Measurements from ENCODE around the gene RAB40C.

RAB40C gene

GRCh38 chr16:640614-641013 is 50.7 kb downstream of the RAB40C start:
- no peak for ATAC-seq (replicated peaks; ENCODE audit: extremely low read depth, poor library complexity, severe bottlenecking)
- peaks cover 16% of the 10 kb centered on the region for H3K36me3 Mint-ChIP-seq (ENCODE audit: insufficient read depth)
- H3K9me3 Mint-ChIP-seq, result no peaks in the 10 kb centered on the region
- H3K4me1 Mint-ChIP-seq, result peaks cover 15% of the 10 kb centered on the region
- no peak overlapping the region for H3K27ac Mint-ChIP-seq (ENCODE audit: low read depth)
- peak overlapping the region; percentile 52 for H3K4me3 Mint-ChIP-seq
- no peaks in the 10 kb centered on the region for H3K27me3 Mint-ChIP-seq
- DNase-seq (ENCODE audit: low spot score in 2 of 2), result no peak

DNA sequence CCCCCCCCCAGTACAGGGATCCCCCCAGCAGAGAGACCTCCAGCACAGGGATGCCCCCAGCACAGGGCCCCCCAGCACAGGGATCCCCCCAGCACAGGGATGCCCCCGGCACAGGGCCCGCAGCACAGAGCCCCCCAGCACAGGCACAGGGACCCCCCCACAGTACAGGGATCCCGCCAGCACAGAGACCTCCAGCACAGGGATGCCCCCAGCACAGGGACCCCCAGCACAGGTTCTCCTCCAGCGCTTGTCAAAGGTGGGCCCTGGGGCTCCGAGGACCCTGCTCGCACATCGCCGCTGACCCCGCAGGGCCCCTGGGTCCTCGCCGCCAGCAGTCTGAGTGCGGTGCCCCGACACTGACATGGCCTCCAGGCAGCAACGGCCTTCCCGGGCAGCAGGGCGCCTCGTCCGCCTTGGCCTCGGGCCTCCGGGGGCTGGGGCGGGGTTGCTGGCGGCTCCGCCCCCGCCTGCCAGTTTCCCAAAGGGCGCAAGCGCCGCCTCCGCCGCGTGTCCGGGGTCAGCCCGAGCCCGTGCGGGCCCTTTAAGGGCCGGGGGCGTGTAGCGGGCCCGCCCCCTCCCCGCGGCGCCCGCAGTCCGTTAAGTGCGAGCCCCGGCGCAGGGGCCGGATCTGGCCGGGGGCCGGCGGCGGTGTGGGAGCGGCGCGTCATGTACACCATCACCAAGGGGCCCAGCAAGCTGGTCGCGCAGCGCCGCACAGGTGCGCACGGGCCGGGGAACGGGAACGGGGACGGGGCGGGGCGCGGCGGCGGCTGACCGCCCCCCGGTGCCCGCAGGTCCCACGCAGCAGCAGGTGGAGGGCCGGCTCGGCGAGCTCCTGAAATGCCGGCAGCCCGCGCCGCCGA is 51.7 kb downstream of the RAB40C start, which contains the start of gene MCRIP2:
MCRIP2 (plus strand) TSS at position 503 of the 863 bp plus-strand sequence; CDS start at position 667, 164 bp downstream.
- no peak within 1 kb of the TSS for H3K27ac Mint-ChIP-seq (ENCODE audit: low read depth)
- ATAC-seq (replicated peaks; ENCODE audit: extremely low read depth, poor library complexity, severe bottlenecking), result peak; percentile 4
- H3K27me3 Mint-ChIP-seq, result no peaks in the 10 kb centered on the region
- peak within 1 kb of the TSS; percentile 69 for H3K4me3 Mint-ChIP-seq
- H3K36me3 Mint-ChIP-seq (ENCODE audit: insufficient read depth), result peaks cover 12% of the 10 kb centered on the region
- H3K9me3 Mint-ChIP-seq, result no peaks in the 10 kb centered on the region
- peaks cover 11% of the 10 kb centered on the region for H3K4me1 Mint-ChIP-seq
- peak in 1 of 2 donors; percentile 32 for DNase-seq (ENCODE audit: low spot score in 2 of 2)

GRCh38 chr16:642189-643049 is 52.6 kb downstream of the RAB40C start:
- peak overlapping the region; percentile 69 for H3K4me3 Mint-ChIP-seq
- peaks cover 7% of the 10 kb centered on the region for H3K4me1 Mint-ChIP-seq
- H3K27me3 Mint-ChIP-seq, result no peaks in the 10 kb centered on the region
- peak; percentile 23 for ATAC-seq (replicated peaks; ENCODE audit: extremely low read depth, poor library complexity, severe bottlenecking)
- no peak for DNase-seq (ENCODE audit: low spot score in 2 of 2)
- H3K36me3 Mint-ChIP-seq (ENCODE audit: insufficient read depth), result peaks cover 4% of the 10 kb centered on the region
- no peaks in the 10 kb centered on the region for H3K9me3 Mint-ChIP-seq
- no peak overlapping the region for H3K27ac Mint-ChIP-seq (ENCODE audit: low read depth)

DNA sequence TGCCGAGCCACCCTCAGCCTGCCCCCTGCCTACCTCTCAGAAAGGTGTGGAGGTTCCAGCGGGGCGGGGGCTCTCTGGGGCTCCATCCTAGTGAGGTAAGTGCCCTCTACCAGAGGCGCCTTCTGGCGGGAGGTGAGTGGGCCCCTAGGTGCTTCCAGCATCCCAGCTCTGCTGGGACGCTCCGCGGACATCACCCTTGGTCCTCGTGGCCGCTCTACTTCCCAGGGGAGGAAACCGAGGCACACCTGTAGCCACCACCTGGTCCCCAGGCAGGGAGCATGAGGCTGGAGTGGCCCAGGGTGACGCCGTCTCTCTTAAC is 53.1 kb downstream of the RAB40C start:
- Mint-ChIP-seq H3K27ac (ENCODE audit: low read depth) (no peak overlapping the region), H3K27me3 (no peaks in the 10 kb centered on the region), H3K4me1 (peaks cover 7% of the 10 kb centered on the region), H3K9me3 (no peaks in the 10 kb centered on the region), H3K4me3 (peak overlapping the region; percentile 69), H3K36me3 (ENCODE audit: insufficient read depth) (peaks cover 2% of the 10 kb centered on the region)
- no peak for DNase-seq (ENCODE audit: low spot score in 2 of 2)
- no peak for ATAC-seq (replicated peaks; ENCODE audit: extremely low read depth, poor library complexity, severe bottlenecking)

DNA sequence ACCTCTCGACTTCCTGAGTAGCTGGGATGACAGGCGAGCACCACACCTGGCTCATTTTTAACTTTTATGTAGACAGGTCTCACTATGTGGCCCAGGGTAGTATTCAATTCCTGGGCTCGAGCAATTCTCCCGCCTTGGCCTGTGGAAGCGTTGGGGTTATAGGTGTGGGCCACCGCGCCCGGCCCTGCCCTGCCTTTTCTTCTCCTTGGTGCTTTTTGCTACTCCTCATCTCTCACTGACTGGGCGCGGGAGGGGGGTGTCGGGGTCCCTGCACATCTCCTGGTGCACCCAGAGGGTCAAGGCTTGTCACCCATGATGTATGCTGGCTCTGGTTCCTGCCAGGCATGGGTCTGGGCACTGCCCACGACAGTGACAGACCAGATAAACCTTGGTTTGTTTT is 54.7 kb downstream of the RAB40C start:
- Mint-ChIP-seq H3K27ac (ENCODE audit: low read depth) (no peak overlapping the region), H3K4me1 (peaks cover 7% of the 10 kb centered on the region), H3K36me3 (ENCODE audit: insufficient read depth) (peaks cover 2% of the 10 kb centered on the region), H3K9me3 (no peaks in the 10 kb centered on the region), H3K27me3 (no peaks in the 10 kb centered on the region), H3K4me3 (peak overlapping the region; percentile 69)
- no peak for ATAC-seq (replicated peaks; ENCODE audit: extremely low read depth, poor library complexity, severe bottlenecking)
- no peak for DNase-seq (ENCODE audit: low spot score in 2 of 2)

DNA sequence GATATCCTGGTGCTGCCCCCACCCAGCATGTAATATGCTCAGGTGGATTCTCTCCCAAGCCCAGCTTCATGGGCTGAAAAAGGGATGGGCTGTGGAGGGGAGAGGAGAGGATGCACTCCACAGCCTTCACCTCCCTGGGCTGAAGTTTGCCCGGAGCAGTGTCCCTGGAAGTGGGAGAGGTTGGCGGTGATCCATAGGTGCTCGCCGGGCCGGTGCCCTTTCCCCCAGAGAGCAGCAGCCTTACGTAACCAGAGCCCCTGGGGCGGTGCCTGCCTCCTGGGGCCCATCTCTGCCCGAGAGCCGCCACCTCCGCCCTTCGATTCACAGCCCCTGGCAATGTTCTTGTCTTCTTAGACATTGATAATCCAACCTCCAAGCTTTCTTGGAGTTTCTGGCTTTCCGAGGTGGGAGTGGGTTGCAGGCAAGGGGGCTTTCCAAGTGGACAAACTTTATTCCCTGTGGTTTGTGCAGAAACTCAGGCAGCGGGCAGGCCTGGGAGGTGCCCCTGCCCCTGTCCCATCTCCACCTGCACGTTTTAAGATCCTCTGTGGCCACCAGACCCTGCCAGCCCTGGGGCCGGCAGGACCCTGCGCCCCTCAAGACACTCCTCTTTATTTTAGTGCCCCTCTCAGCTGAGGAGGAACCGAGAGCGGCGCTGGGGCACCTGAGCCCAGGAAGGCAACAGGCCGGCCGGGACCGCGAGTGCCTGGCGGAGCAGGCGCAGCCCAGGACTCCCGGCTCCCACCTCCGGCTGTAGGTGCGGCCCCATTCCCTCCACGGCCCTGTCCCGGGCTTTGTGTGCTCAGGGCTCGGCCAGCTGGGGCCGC is 56.2 kb downstream of the RAB40C start:
- ATAC-seq (replicated peaks; ENCODE audit: extremely low read depth, poor library complexity, severe bottlenecking) (no peak), DNase-seq (ENCODE audit: low spot score in 2 of 2) (no peak)
- no peaks in the 10 kb centered on the region for H3K27me3 Mint-ChIP-seq
- H3K36me3 Mint-ChIP-seq (ENCODE audit: insufficient read depth), result peaks cover 3% of the 10 kb centered on the region
- H3K9me3 Mint-ChIP-seq, result no peaks in the 10 kb centered on the region
- peaks cover 7% of the 10 kb centered on the region for H3K4me1 Mint-ChIP-seq
- no peak overlapping the region for H3K27ac Mint-ChIP-seq (ENCODE audit: low read depth)
- no peak overlapping the region for H3K4me3 Mint-ChIP-seq

DNA sequence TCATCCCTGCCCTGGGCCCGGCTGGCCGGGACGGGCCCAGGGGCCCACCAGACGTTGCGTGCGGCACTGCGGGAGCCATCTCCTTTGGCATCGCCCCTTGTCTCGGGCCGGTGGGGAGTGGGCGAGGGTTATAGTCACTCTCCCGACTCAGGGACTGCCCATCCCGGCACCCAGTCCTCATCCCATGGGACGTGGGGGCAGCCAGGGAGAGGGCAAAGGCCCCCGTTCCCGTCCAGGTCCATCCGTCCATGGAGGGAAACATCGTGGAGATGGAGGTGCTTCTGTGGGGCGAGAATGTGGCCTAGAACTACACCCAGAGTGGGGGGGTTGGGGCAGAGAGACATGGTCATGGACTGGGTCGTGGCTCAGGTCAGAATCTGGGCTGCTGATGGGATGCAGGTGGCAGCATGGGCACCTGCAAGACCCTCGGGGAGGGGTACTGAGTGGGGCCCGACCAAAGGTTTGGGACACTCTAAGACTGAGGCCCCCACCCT is 56.9 kb downstream of the RAB40C start:
- Mint-ChIP-seq H3K27me3 (no peaks in the 10 kb centered on the region), H3K27ac (ENCODE audit: low read depth) (no peak overlapping the region), H3K4me3 (peak overlapping the region; percentile 16), H3K9me3 (no peaks in the 10 kb centered on the region), H3K4me1 (peaks cover 7% of the 10 kb centered on the region), H3K36me3 (ENCODE audit: insufficient read depth) (peaks cover 5% of the 10 kb centered on the region)
- ATAC-seq (replicated peaks; ENCODE audit: extremely low read depth, poor library complexity, severe bottlenecking) (no peak), DNase-seq (ENCODE audit: low spot score in 2 of 2) (no peak)

DNA sequence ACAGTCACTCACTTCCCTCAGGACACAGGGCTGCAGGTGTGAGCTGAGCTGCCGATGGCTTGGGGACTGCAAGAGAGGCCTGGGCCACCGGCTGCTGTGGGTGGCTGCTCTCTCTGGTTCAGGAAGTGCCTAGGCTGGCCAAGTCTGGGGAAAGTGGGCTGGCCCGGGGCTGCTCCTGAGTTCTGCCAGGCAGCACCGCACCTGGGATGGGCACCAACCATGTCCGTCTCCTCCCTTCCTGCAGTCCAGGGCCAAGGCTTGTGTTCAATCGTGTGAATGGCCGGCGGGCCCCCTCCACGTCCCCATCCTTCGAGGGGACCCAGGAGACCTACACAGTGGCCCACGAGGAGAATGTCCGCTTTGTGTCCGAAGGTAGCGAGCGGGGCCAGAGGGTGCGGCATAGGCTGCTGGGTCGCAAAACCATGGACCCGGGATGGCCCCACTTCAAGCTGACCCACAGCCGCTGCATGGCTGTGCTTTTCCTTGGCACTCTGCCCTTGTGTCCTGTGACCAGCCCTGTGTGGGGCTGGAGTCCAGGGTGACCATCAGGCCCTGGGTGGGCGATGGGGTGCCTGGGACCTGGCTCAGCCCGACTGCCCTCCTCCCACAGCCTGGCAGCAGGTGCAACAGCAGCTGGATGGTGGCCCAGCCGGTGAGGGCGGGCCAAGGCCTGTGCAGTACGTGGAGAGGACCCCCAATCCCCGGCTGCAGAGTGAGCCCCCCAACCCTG is 57.5 kb downstream of the RAB40C start:
- Mint-ChIP-seq H3K27ac (ENCODE audit: low read depth) (no peak overlapping the region), H3K36me3 (ENCODE audit: insufficient read depth) (peaks cover 5% of the 10 kb centered on the region), H3K9me3 (no peaks in the 10 kb centered on the region), H3K4me1 (peaks cover 7% of the 10 kb centered on the region), H3K4me3 (peak overlapping the region; percentile 16), H3K27me3 (no peaks in the 10 kb centered on the region)
- ATAC-seq (replicated peaks; ENCODE audit: extremely low read depth, poor library complexity, severe bottlenecking) (no peak), DNase-seq (ENCODE audit: low spot score in 2 of 2) (no peak)

DNA sequence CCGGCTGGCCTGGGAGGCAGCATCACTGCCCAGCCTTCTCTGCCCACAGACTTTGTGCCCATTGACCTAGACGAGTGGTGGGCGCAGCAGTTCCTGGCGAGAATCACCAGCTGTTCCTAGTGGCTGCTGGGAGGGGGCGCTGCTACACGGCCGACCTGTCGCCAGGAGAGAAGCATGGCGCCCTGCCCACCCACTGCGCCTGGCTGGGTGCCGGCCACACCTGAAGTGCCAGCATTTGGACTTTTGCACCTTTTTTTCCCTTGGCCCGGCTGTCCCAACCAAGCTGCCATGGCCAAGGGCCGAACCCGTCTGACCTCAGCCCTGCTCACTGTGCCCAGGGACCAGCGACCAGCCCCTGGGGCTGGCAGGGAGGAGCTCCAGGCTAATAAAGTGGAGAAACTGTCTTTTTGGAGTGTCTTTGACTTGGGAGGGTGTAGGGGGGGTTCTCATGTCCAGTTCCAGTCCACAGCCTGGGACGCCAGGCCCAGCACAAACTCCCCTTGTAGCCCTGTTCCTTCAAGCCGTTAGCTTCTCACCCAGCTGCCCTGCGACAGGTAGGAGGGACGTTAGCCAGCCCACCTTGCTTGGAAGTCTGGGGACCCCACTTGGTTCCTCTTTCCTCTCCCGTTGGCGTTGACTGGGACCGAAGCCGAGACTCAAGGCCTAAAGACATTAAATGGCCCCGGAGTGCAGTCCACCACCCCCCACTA is 58.4 kb downstream of the RAB40C start:
- DNase-seq (ENCODE audit: low spot score in 2 of 2), result no peak
- H3K4me1 Mint-ChIP-seq, result peaks cover 7% of the 10 kb centered on the region
- peak overlapping the region; percentile 67 for H3K4me3 Mint-ChIP-seq
- ATAC-seq (replicated peaks; ENCODE audit: extremely low read depth, poor library complexity, severe bottlenecking), result no peak
- no peaks in the 10 kb centered on the region for H3K9me3 Mint-ChIP-seq
- H3K36me3 Mint-ChIP-seq (ENCODE audit: insufficient read depth), result peaks cover 3% of the 10 kb centered on the region
- no peaks in the 10 kb centered on the region for H3K27me3 Mint-ChIP-seq
- peak overlapping the region; percentile 53 for H3K27ac Mint-ChIP-seq (ENCODE audit: low read depth)

DNA sequence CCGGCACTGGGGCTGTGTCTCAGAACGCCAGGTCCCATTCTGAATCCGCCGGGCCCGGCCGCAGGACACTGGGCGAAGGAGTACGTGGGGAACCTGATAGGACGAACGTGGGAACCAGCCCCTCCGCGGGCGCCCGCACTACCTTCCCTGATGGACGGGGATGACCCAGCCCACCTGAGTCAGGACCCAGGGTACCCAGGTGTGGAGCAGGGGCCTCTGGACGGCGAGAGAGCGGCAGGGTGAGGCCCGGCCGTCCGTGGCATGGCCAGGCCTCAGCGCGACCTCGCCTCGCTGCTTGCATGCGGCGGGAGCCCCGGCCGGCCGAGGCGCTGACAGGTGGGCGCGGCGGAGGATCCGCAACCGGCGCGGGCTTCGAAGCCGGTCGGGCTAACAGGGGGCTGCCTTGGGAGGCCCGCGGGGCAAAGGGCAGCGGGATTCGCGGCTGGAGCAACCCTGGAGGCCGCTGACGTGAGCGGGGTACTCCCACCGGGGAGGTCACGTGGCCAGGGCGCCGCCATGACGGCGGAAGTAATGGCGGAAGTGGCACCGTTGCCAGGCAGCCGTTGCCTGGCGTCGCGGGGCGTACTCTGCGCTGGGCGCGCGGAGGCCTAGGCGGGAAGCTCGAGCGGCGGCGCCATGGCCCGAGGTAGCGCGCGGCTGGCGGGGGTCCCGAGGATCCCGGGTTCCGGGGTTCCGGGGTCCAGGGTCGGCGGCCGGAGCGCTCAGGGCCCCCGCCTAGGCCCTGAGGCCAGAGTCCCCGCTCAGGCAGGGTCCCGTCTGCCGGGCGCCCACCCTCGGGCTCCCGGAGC is 59.1 kb downstream of the RAB40C start, which contains the start of gene WDR90:
WDR90 (plus strand) TSS at position 585 of the 809 bp plus-strand sequence; CDS start at position 637, 52 bp downstream.
- peak; percentile 98 for ATAC-seq (replicated peaks; ENCODE audit: extremely low read depth, poor library complexity, severe bottlenecking)

More for the DNA sequence above, 59.1 kb downstream of the RAB40C start, which contains the start of gene WDR90:
- peak within 1 kb of the TSS; percentile 55 for H3K27ac Mint-ChIP-seq (ENCODE audit: low read depth)
- H3K36me3 Mint-ChIP-seq (ENCODE audit: insufficient read depth), result peaks cover 5% of the 10 kb centered on the region
- H3K4me1 Mint-ChIP-seq, result peaks cover 2% of the 10 kb centered on the region
- peak; percentile 82 for DNase-seq (ENCODE audit: low spot score in 2 of 2)
- H3K4me3 Mint-ChIP-seq, result peak within 1 kb of the TSS; percentile 67
- no peaks in the 10 kb centered on the region for H3K9me3 Mint-ChIP-seq
- no peaks in the 10 kb centered on the region for H3K27me3 Mint-ChIP-seq
